ENCODE data around the gene DGCR8.

The DGCR8 gene

GRCh38 chr22:20092477-20092854 lies 12.4 kb downstream of the DGCR8 start:
- no peak for DNase-seq

- peak; percentile 40 for DNase-seq
Observed at GRCh38 chr22:20093418-20094196, 13.6 kb downstream of the DGCR8 start.

GRCh38 chr22:20094197-20094807 lies 14.3 kb downstream of the DGCR8 start:
- no peak for DNase-seq

GRCh38 chr22:20095521-20095920 lies 15.5 kb downstream of the DGCR8 start:
- DNase-seq, result no peak

GRCh38 chr22:20096574-20097420 lies 16.8 kb downstream of the DGCR8 start:
- no peak for DNase-seq

GRCh38 chr22:20099099-20099711 lies 19.2 kb downstream of the DGCR8 start:
- DNase-seq, result no peak

- DNase-seq, result no peak
Observed at GRCh38 chr22:20101638-20102037, 21.6 kb downstream of the DGCR8 start.

- DNase-seq, result no peak
Observed at GRCh38 chr22:20102203-20102780, 22.3 kb downstream of the DGCR8 start.

- DNase-seq, result no peak
Observed at GRCh38 chr22:20105456-20106204, 25.6 kb downstream of the DGCR8 start.

GRCh38 chr22:20106205-20106848 lies 26.3 kb downstream of the DGCR8 start:
- no peak for DNase-seq

GRCh38 chr22:20106849-20107237 lies 26.8 kb downstream of the DGCR8 start:
- no peak for DNase-seq

GRCh38 chr22:20107471-20107901 lies 27.4 kb downstream of the DGCR8 start:
- DNase-seq, result no peak

- DNase-seq, result no peak
Observed at GRCh38 chr22:20107951-20108756, 28.1 kb downstream of the DGCR8 start.

- DNase-seq, result no peak
Observed at GRCh38 chr22:20108757-20109230, 28.8 kb downstream of the DGCR8 start.

- no peak for DNase-seq
Observed at GRCh38 chr22:20109411-20110358, 29.6 kb downstream of the DGCR8 start.

- DNase-seq, result no peak
Observed at GRCh38 chr22:20110359-20110985, 30.4 kb downstream of the DGCR8 start.

- no peak for DNase-seq
Observed at GRCh38 chr22:20111045-20111688, 31.1 kb downstream of the DGCR8 start.
